GM23248 (cell line): ENCODE results near the gene STK33.

ENCODE experiments used
- EZH2 ChIP-seq: fragments of 200-600 bp; sonication (generic); IDR thresholded peaks from 2 replicates; pipeline ENCODE4 v1.6.1; 2018; ENCODE audit warnings: antibody characterized with exemption, mild to moderate bottlenecking; ENCODE audit not compliant: insufficient read depth, poor library complexity, severe bottlenecking
- EZH2phosphoT487 ChIP-seq: fragments of 200-600 bp; sonication (generic); IDR thresholded peaks from 2 replicates; pipeline ENCODE4 v1.6.1; 2018; ENCODE audit warnings: antibody characterized with exemption, moderate library complexity, mild to moderate bottlenecking, low read depth; ENCODE audit not compliant: insufficient read depth

DNA sequence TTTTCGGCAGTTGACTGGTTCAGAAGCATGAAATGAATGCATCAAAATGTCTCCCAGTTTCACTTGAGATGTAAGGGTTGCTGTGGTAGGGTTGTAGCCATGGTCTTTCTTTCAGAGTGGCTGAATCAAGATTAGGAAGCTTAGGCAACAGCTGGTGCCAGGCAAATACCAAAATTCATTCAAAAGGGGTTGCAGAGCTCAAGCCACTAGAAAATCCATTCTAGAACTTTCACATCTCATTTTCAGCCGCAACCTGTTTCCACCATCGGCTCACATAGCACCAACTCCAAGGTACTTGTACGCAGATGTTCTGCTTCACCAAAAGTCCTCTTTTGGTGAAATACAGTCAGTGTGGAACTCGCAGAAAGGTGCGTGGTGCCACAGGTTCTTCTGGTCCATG, 40.5 kb upstream of the STK33 start:
- TF ChIP-seq EZH2: no peak
- no peak for TF ChIP-seq EZH2phosphoT487
